Activated CD8-positive, alpha-beta memory T cell treated with anti-CD3 and anti-CD28 coated beads for 24 hours (primary cell): ENCODE data around the gene BAHD1.

Experiments
- DNase-seq: peaks from one replicate; pipeline ENCODE4 v3.0.0-alpha.2; 2020

Gene BAHD1

DNA sequence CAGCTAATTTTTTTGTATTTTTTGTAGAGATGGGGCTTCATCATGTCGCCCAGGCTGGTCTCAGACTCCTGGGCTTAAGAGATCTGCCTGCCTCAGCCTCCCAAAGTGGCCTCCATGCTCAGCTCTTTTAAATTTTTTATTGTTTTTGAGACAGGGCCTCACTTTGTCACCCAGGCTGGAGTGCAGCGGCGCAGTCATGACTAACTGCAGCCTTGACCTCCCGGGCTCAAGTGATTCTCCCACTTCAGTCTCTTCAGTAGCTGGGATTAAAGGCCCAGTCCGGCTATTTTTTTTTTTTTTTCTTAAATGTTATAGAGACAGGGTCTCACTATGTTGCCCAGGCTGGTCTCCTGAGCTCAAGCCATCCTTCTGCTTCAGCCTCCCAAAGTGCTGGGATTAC lies 15.1 kb upstream of the BAHD1 start:
- no peak for DNase-seq

DNA sequence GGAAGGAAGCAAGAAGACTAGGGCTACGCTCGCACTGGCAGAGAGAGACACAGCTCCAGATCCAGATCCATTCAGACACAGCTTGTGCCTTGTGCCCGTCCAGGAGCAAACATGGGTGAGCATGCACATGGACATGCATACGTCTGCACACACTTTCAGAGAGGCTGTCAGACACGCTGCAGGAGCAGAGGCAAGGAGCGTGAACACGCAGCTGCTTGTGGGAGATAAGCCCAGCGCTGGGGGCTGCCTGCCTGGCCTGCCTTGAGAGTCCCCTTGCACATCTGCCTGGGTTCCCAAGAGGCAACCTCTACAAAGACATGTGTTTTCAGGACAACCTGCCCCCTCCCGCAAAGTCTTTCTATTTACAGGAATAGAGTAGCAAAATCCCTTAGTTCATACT lies 13.6 kb upstream of the BAHD1 start:
- no peak for DNase-seq

DNA sequence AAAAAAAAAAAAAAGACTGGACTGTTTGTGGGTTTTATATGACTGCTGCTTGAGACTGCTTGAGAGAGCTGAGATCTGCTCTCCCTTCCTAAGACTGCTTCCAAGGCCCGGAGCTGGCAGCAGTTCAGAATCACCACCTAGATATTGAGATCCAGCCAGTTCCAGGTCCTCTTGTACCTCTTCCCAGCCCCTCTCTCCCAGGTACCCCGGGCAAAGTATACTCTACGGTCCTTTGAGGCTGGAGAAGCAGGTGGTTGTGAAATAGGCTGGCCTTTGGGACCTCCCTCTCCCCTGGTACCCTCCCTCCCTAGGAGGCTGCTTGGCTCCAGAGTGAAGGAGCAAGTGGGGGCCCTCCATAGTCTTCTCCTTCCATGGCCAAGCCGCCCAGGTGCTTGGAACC lies 12.6 kb upstream of the BAHD1 start:
- no peak for DNase-seq

DNA sequence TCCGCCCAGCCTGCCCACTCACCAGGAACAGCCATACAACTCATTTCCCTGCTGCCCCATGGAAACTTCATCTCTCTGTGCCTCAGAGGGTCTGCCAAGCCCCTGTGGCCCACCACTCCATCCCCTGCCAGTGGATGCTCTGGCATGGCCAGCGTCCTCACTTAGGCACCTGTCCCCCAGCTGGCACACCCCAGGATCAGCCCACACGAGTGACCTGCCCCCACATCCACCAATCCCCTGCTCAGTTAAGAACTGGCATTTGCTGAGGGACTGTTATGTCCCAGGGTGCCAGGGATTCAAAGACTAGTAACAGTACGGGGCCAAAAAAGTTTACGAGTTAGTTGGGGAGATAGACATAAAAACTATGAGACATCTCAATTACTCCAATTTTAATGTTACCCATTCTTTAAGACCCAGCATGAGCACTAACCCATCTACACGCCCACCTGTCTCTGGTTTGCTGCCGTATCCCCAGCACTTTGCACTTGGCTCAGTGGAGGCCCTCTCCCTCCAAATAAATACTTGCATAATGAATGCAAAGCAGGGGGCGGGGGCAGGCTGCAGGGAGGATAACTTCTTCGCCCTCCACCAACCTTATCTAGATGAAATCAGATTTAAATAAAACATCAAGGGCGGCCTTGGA lies 11.6 kb upstream of the BAHD1 start:
- DNase-seq, result no peak

DNA sequence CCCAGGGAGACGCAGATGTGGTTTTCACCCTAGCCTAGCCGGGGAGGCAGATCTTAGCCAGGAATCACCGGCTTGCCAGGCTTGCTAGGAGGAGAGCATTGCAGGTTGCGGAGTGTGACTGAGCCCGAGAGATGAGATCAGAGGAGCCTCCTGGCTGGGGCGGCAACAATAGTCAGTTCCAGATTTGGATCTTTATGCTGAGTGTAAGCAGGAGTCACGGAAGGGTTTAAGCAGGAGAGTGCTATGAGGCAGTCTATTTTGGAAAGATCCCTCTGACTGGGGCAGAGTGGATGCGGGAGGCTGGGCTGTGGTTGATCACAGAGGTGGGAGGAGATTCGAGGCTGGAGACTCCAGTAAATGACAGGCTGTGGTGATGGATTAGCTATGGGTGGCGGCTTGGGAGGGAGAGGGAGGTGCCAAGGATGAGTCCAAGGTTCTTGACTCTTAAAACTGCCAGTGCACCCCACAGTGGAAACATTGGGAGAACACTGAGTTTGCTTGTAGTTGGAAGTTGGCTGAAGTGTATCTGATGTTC lies 10.4 kb upstream of the BAHD1 start:
- no peak for DNase-seq

DNA sequence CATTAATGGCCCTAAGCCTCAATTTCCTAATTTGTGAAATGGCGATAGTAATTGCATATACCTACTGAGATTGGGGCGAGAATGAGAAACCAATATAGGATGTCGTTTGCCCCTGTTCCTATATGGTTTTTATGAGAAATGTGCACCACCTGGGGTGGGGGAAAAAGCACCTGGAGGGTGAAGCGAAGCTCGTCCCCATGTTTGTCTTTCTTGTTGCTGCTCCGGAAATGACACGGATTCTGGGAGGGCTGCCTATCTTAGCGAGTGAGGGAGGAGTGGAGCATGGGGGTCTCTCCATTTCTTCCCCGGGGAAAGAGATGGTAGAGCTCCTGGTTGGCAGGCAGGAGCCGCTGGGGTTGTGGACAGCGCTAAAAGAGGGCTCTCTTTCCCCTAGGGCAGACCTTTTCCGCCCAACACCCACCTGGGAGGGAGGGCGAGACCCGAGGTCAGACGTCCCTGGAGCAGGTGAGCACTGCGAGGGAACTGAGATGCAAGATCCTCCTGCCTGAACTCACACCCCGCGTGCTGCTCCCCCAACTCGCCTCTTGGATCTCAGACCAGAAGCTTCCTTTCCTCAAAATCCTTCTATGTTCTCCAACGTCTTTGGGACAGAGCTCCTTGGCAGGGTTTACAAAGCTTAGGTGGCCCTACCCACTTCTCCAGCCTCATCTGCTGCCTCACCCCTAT lies 5.6 kb upstream of the BAHD1 start:
- no peak for DNase-seq

DNA sequence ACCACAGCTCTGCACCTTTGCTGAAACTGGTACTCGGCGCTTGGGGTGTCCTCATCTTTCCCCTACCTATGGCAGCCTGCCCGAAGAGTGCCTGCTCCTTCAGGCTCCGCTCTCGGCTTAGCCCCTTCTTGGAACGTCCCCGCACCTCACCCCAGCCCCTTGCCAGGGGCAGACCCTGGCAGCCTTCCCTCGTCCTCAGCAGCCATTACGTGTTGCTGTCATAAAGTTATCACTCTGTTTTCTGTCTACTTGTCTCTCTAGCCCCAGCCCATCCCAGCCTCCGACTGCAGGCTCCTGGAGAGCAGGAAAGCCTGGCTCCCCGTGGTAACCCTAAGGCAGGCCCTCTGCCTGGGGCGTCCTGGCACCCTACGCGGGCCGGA lies 5.1 kb upstream of the BAHD1 start:
- DNase-seq, result no peak

DNA sequence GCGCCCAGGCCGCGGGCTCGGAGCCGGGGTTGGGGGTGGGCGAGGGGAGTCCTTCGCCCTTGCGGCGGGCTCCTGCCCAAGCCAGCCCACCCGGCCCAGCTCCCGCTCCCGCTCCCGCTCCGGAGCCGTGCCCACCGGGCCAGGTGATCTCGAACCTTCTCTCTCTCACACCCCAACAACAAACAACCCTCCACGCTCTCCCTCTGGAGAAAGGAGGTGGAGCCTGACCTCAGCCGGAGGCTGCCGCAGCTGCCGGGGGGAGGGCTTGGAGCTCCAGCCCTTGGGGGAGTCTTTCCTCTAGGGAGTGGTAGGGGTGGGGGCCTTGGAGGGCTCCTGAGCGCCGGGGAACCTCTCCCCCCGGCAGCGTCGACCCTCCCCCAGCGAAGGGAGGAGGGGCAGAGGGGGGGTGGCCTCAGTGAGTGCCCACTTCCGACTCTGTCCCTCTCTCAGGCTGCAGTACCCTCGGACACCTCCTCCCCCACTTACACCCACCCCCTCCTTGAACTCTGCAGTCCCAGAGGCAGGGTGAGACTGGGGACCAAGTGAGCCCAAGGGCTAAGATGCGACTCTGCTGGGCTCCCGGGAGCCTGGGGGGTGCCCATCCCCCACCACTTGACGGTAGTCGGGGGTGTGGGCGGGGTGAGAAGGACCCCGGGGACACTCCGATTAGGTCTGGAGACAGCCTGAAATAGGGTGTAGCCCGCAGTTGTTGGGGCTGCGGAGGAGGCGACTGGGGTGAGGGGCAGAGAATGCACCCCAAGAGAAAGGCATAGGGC lies 4.4 kb upstream of the BAHD1 start:
- DNase-seq, result peak; percentile 64

DNA sequence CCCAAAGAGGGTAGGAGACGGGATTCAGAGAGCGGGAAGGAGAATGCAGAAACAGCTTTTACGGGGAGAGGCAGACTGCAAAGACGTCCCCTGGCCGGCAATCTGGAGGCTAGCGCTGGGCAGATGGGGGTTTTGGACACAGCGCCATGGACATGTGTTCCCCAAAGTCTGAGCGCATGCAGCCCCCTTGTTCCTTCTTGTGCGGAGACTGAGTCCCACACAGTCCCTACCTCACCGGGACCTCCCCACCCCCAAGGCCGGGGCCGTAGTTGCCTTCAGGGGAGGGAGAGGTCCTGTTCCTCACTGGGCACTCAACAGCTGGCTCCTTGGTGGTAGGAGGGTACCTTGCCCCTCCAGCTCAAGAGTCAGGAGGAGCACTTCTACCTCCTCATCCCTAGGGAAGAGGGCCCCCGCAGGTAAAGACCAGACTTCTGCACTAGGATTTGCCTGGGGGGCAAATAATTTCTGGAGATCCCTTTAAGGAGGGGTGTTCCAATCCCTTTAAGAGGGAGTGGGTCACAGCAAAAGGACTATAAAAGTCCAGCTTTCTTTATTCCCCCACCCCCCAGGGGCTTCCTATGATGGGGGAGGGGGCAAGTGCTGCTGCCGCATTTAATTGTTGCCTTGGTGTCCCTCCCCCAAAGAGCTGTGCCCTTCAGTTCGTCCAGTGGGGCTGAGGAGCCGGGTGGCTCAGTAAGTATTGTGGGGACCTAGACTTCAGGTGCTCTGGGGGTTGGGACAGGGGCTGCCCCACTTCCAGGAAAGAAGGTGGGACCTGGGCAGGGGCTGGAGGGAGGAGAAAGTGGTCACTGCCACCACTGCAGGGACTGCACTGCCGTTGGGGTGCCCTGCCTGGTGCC lies 3.6 kb upstream of the BAHD1 start:
- no peak for DNase-seq

DNA sequence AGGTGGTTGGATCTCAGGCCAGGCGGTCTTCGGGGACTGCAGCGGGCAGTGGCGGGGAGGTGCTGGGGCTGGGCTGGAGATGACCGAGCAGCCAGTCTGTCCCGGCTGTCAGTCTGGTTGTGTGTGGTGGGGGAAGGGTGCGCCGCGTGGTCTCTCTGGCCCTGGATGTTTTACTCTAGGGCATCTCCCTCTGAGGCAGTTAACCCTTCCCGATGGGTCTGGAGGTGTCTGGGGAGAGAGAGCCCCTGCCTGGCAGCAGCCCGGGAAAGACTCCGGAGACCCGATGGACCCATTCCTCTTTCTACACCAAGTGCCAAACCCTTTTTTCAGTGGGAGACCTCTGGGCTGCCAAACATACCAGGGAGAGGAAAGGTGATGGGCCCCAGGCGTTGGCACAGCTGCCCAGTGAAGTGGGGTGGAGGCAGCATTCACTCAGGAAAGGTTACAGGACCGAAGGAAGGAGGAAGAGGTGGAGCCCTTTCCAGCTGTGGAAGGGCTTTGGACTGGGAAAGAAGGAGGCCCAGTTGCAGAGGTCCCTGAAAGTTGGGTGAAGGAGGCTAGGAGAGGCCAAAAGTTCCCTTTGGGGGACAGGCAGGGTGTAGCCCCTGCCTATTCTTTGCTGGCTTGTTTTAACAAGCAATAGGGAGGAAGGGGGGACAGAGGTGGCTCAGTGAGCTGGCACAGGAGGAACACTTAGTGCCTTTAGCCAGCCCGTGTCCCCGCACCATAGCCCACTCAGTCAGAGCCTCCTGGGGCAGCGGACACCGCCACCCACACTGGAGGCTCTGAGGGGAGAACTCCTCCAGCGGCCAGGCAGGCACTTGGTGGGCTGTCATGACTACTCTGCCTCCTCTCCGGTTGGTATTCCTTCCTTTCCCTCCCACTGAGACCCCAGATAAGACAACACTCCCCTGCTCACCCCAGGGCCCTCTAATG lies 2.7 kb upstream of the BAHD1 start:
- no peak for DNase-seq

DNA sequence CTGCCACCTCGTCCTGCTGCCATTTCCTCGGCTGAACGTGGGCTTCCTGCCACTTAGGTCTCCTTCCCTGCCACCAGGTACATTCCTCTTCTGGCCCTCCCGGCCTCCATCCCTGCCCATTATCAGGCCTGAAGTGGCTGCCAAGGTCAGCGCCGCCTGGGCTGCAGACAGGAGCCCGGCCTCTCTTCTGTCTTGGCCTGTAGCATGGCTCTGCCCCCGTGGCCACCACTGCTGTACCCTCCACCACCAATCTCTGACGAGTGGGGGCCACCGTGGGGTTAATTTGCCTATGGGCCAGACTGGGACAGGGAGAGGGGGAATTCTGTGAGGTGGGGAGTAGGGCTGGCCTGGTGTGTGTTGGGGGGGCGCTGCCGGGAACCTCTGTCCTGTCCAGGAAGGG lies 2.0 kb upstream of the BAHD1 start:
- DNase-seq, result no peak

DNA sequence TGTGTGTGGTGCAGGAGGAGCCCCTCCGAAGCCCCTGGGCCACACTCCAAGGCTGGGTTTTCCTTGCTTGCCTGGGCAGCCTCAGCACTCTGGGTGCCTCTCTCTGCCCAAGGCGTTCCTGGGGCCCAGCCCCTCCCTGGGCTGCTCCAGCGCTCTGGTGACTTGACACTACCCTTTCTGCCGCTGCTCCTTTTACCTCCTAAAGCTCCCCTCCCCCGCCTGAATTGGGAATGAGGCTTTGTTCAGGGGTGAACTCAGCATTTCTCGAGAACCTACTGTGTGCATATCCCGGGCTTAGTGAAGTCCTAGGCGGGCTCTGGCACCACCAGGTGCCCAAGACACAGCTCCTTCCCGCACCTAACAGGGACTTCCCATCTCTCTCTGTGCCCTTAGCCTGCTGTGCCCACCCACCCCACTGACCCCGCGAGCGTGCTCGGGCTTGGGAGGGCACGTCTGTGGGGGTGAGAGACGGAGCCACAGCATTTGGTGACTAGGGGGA lies 1.2 kb upstream of the BAHD1 start:
- no peak for DNase-seq

DNA sequence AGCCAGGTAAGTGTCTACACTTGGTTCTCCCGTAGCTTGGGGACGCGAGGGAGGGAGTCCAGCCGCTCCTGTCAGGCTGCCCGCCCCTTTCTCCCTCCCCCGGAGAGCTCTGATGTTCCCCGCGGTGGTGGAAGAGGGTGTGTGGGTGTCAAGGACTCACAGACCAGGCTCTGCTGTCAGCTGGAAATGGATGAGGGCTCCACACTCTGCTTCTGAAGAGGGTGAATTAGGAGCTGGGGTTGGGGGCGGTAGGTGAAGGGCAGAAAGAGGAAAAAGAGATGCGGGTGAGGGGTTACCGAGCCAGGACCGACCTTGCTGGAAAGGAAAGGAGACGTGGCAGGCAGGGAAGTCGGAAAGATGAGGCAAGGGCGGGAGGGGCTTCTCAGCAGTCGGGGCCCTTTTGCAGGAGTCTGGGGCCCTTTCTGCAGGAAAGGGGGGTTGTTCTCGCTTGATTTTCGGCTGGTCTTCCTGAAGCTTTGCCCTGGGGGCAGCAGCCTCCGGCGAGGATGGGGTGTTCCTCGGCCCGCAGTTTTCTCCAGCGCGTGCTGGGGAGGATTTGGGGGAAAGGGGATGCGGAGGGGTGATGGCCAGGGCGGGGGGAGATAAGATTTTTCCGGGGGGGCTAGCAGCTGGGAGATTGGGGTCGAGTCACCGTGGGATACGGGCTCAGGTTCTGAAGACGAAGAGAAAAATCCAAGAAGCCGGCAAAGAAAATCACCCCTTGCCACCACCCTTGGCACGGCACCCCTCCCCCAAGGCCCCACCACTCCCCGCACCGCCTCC lies 602 bp upstream of the BAHD1 start:
- peak; percentile 74 for DNase-seq

DNA sequence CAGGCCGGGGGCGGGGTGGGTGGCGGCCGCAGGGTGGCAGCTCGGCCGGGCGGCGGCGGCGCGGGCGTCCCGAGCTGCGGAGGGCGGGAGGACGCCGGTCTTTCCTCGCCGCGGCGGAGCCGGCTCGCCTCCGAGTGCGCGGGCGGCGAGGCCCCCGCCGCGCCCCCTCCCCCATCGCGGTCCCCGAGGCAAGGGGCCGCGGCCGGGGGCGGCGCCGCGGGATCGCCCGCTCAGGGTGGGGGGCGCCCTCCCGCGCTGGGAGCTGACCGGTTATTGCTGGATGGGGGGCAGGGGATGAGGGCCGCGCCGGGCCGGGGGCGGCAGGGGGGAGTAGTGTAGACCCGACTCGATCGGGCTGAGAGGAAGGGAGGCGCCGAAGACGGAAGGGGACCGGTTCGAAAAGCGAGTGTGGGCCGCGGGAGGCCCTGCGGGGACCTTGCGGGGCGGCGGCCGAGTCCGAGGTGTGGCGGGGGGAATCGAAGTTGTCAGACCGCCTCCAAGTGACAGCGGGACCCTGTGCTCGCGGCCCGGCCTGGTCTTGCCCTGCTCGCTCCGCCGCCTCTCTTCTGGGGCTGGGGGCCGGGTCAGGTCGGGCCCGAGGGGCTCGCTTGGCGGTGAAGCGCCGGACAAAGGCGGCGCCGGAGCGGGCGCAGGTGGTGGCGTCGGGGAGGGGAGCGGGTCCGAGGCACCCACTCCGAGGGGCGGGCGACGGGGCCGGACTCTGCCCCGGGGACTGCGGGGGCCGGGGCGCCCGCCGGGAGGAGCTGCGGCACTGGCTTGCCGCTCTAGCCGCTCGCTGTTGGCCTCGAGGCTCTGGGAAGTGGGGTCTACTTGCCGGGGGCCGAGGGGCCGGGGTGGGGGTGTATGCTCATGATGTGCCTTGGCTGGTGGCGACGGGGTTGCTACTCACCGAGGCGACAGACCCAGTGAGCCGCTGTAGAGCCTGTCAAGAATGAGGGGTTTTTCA lies 1.1 kb downstream of the BAHD1 start:
- peak; percentile 72 for DNase-seq

DNA sequence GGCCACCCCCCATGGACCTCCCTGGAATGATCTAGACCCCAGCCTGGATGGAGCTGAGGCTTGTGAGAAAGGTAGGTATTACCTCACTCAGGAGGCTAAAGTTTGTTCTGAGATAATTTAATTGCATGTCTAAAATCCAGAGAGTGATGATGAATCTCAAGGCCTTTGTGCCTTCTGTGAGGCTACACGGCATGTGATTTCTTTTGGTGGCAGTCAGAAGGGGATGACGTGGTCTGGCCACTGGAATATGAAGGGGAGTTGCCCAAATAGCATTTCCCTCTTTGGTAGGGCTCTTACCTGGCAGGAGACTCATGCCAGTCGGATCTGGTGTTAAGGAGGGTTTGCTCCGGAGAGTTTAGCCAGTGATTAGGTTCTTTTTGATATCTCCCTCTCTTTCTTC lies 2.5 kb downstream of the BAHD1 start:
- DNase-seq, result no peak

DNA sequence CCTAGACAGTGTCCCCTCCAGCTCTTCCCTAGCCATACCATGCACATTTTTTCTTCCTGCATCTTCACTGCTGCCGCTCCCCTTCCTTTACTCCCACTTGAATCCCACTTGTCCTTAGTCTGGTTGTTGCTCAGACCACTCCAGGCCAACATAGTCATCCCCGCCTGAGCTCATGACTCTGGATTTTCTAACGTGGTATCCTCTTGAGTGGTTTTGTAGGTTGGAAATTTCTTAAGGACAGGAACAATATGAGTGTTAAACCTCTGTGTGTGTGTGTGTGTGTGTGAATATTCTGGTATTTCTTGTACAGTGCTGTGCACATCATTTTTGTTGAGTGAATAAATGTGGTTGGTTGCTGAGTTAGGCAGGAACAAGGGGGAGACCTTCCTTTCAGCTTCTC lies 3.1 kb downstream of the BAHD1 start:
- DNase-seq, result no peak

DNA sequence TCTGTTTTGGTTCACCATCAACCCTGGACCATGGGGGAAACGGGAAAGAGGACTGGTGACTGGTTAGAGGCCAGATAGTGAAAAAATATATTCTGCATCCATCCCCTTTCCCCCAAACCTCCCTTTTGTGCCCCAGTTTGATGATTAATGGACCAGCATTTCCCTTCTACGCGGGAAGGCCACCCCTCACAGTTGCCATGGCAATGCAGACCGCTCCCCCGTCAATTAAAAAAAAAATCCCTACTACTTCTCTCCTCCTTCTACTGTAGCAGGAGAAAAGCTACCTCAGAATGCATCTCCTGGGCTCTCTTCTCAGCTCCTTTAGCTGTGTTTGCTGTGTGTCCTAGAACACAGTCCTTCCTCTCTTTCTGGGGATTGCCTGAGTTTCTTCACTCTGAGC lies 4.0 kb downstream of the BAHD1 start:
- DNase-seq, result no peak

DNA sequence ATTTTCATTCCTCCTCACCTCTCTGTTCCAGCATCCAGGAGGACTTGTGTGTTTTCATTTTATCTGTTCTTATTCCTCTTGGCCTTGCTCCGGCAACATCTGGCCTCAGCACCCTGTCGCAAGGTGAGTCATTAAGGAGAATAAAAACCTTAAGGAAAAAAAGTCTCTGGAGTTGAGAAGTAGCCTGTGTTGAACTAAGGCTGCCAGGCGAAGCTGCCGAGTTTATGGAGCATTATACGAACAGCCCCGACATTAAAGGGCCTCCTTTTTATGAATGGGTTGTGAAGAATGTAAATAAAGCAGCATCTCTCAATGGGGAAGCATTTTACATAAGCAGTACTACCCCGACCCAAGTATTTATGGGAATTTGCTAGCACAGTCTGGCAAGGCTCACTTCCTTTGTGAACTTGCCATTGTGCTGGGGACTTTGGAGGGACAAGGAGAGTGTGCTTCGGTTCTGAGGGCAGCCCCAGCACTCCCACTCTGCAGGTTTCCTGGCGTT lies 4.7 kb downstream of the BAHD1 start:
- DNase-seq, result no peak

DNA sequence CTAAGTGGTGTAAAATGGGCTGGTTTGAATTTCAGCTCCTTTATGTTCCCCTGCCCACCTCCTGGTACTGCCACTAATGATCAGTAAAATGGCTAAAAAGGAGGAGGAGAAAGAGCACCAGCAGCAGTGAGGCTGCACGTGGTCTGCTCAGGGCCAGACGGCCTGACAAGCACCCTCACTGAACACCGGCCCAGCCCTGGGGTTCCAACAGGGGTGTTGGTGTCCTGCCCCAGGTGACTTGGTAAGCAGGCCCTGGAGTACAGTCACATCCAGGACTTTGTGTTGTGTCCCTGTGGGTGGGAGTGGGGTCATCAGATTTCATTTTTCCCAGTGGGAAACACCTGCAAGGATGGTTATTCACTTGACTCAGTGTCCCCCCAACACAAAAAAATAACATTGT lies 5.4 kb downstream of the BAHD1 start:
- DNase-seq, result no peak
